Stimulated activated CD8-positive, alpha-beta memory T cell treated with anti-CD3 and anti-CD28 coated beads, Interleukin-12 subunit alpha, Interleukin-12 subunit beta, amount 100 ng/mL, for 1 hour (primary cell): ENCODE results near the gene OR51A4.
"Not testable (repeated sequence)": the region's sequence is repeated elsewhere in the genome, so short reads cannot be mapped to it uniquely, and the experiment has no call there.

Experiments
- DNase-seq: peaks from one replicate; pipeline ENCODE4 v3.0.0-alpha.2; 2020; ENCODE audit warnings: low read depth

The OR51A4 gene

GRCh38 chr11:4947505-4947904 lies at the start of gene OR51A4:
OR51A4 (minus strand) TSS chr11:4947605; CDS start chr11:4947100, 505 bp downstream.
- no peak for DNase-seq

GRCh38 chr11:4994551-4994950 lies 47.1 kb upstream of the OR51A4 start, which contains the start of gene OR51L1:
OR51L1 (plus strand) TSS chr11:4994851; CDS start chr11:4998983, 4,132 bp downstream.
- no peak for DNase-seq

DNA sequence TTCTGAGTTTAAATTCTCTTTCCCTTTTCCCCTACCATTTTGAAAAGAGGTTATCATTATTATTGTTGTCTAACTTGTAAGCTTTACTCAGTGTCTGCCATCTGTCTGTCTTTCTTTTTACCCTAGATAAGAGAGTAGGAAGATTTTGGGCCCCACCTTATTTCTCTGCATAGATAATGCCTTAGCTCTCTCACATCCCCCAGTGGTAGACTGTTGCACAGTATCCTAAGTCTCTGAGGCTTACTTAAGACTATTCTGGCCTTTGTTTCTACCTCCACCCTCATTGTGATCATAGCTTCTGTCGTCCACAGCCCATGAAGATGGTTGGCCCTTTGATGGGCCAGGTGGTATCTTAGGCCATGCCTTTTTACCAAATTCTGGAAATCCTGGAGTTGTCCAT lies 43.7 kb upstream of the OR51A4 start:
- no peak for DNase-seq

GRCh38 chr11:4983841-4984240 lies 36.4 kb upstream of the OR51A4 start:
- DNase-seq: no peak

DNA sequence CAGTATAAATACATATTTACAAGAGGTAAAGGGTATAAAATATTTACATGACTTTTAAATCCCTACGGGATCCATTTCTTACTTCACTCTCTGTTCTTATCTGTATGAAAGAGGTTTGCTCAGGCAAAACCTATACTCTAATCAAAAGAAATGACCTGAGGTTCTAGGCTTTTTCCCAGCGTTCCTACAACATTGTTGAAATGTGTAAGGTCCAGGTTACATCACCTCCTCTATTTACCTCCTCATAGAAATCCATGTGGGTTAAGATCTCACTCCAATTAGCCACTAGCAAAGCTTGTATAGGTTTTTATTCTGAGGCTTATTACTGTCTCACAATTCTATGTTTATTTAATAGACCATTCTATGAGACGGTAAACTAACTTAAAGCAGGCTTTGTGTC lies 35.3 kb upstream of the OR51A4 start:
- no peak for DNase-seq

GRCh38 chr11:4979036-4979435 lies 31.6 kb upstream of the OR51A4 start:
- DNase-seq: no peak

DNA sequence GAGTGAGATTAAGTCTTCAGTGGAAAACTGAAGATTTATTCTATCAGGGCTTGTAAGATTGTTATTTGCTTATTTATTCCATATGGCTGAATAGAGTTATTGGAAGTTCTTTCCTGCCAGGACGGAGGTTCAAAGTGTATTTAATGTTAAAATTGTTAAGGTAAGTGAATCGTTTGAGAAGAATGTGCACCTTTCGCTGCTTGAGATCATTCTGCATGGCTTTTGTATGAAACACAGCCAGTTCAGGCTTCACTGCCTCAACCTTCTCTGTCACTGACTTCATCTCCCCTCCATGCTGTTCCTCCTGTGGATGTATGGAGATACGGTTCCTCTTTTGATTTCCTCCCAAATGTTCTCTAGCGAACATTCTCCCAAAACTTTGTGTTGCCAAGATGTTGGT lies 28.0 kb upstream of the OR51A4 start:
- DNase-seq: no peak

GRCh38 chr11:4962816-4963215 lies 15.4 kb upstream of the OR51A4 start:
- DNase-seq: no peak

GRCh38 chr11:4960877-4961276 lies 13.5 kb upstream of the OR51A4 start:
- DNase-seq: no peak

- no peak for DNase-seq
Measured at GRCh38 chr11:4957396-4957795, 10.0 kb upstream of the OR51A4 start.

DNA sequence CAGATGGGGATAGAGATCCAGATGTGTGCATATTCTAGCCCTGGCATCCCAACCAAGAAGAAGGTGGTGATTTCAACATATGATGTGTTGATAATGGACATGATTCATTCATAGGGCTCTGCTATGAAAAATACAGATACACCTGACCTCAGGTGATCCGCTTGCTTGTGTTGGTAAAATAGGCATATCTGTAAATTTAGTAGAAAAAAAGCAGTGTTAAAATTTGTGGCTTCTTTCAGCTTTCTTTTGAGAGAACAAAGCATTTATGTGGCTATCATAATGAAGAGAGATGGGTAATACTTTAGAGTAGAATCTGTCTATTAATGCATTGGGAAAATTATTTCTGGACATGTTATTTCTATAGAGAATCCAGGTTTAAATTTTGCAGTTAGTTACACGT lies 8.2 kb upstream of the OR51A4 start, which contains the start of gene OR51A2:
Gene OR51A2 (minus strand): TSS at position 101 of the 400 bp plus-strand sequence. CDS start 0 bp downstream, at position 101.
- not testable (repeated sequence) for DNase-seq

GRCh38 chr11:4936745-4937144 lies 10.7 kb downstream of the OR51A4 start:
- DNase-seq: no peak

DNA sequence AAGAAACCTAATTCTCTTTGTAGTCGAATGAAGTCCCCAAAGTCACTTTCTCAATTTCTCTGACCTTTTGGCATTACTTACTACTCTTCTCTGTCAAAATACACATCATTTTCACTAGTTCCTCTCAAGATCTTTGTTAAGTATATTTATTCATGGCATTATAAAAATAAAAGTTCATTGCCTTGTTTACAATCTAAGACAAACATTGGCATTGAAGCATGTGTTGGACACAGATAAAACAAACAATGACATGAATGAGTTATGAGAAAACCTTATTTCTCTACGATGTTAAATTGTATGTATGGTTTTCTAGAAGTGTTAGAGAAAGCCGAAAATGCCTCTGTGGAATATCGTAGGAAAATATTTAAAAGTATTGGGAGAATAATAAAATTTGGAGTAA lies 14.7 kb downstream of the OR51A4 start:
- no peak for DNase-seq

DNA sequence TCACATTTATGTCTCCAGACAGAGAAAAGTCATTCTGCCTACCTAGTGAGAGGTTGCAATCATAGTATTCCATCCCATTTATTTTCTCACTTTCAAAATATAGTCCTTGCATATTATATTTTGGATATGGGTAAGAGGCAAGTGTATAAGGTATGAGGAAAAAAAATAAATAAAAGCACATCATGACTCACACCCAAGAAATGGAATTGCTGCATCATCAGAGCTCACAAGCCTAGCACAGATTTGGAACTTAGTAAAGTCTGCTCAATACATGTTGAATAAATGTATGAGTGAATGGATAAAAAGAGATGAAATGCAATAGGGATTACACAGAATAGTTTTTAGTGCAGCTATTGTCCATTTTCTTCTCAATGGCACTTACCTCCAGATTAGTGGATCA lies 20.8 kb downstream of the OR51A4 start:
- DNase-seq: no peak

DNA sequence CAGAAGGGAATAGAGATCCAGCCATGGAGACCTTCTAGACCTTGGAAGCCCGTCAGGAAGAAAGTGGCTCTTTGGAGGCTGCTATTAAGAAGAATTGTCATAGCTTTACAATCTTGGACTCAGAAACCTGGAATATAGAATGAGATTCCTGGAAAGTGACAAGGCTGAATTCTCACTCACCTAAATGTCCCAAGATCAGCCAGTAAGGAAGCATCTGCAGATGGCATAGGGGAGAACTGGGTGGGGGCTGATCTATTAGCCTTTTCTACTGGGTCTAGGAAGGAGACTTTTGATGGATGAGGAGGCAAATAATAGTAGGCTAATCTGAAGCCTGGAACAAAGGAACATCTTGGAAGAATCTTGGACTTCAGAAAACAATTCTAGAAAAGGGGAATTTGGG lies 23.2 kb downstream of the OR51A4 start, which contains the start of gene OR51G1:
Gene OR51G1 (minus strand): TSS at position 101 of the 400 bp plus-strand sequence. CDS start 0 bp downstream, at position 101.
- no peak for DNase-seq

DNA sequence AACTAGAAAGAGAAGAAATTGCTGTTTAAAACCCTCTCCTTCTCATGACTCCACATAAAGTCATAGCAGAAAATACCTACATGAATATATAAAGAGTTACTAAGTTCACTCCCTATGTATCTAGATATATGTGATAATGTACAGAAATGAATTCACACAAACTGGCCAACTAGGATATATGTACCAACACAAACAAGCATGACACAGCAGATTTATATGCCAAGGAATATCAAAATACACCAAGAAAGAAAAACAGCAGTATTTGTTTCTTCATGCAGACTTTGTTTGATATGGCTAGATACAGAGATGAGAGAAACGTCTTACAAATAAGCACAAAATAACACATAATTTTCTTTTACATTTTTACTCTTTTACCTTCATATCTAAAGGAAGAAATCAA lies 25.1 kb downstream of the OR51A4 start:
- DNase-seq: no peak

DNA sequence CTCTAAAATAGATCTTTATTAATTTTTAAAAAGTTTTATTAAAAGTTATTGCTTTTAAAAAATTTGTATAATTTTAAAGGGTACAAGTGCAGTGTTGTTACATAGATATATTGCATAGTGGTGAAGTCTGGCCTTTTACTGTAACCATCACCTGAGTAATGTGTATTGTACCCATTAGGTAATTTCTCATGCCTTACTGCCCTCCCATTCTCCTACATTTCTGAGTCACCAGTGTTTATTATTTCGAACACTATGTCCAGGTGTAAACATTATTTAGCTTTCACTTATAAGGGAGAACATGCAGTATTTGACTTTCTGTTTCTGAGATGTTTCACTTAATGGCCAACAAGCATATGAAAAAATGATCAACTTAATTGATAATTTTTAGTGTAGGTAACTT lies 25.6 kb downstream of the OR51A4 start:
- no peak for DNase-seq

GRCh38 chr11:4919250-4919649 lies 28.2 kb downstream of the OR51A4 start, which contains the start of gene OR51G2:
OR51G2 (minus strand) TSS chr11:4919350; CDS start chr11:4915663, 3,687 bp downstream.
- no peak for DNase-seq

GRCh38 chr11:4916581-4916980 lies 30.8 kb downstream of the OR51A4 start:
- DNase-seq: no peak

DNA sequence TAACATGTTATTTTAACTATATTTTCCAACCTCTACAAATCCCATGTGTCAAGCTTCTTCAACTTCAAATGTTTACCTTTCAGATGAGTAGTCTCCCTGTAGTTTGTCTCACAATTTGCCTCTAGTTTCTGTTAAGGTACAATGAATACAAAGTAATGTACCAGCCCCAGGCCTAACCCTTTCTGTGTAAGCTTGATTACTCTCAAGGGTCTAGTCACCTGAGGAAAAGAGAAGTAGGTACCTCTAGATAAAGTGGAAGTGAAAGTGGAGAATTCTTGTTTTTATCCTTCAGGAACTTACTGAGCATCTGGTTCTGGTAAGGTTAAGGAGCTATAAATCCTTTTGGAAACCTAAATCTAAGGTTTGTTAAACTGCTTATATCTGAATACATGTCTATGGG lies 43.9 kb downstream of the OR51A4 start, which contains the start of gene OR51A7:
Gene OR51A7 (plus strand): TSS at position 300 of the 400 bp plus-strand sequence. CDS start 3,587 bp downstream, outside the sequence.
- DNase-seq: no peak
